T1000 (cell line): ENCODE data around the gene MRTFA.

ENCODE experiments used
- DNase-seq: peaks from one replicate; lab custom pipeline; 2025; ENCODE audit warnings: mixed read lengths; lab: John Stamatoyannopoulos, UW

The MRTFA gene

GRCh38 chr22:40426594-40427333 is 209.8 kb downstream of the MRTFA start:
- no peak for DNase-seq

GRCh38 chr22:40425082-40425481 is 211.4 kb downstream of the MRTFA start:
- no peak for DNase-seq

- no peak for DNase-seq
These were observed 212.5 kb downstream of the MRTFA start for GRCh38 chr22:40423882-40424640.

- no peak for DNase-seq
These were observed 213.2 kb downstream of the MRTFA start for GRCh38 chr22:40423310-40423688.

- no peak for DNase-seq
These were observed 213.8 kb downstream of the MRTFA start for GRCh38 chr22:40422558-40423309.

- no peak for DNase-seq
These were observed 214.6 kb downstream of the MRTFA start for GRCh38 chr22:40421941-40422340.

- DNase-seq, result no peak
These were observed 215.5 kb downstream of the MRTFA start for GRCh38 chr22:40421082-40421350.

- DNase-seq, result no peak
These were observed 216.0 kb downstream of the MRTFA start for GRCh38 chr22:40420341-40421081.

GRCh38 chr22:40419718-40420117 is 216.8 kb downstream of the MRTFA start:
- no peak for DNase-seq

GRCh38 chr22:40418366-40419201 is 217.9 kb downstream of the MRTFA start:
- no peak for DNase-seq

- DNase-seq, result no peak
These were observed 218.6 kb downstream of the MRTFA start for GRCh38 chr22:40417881-40418280.

GRCh38 chr22:40417041-40417440 is 219.5 kb downstream of the MRTFA start:
- no peak for DNase-seq

- no peak for DNase-seq
These were observed 219.9 kb downstream of the MRTFA start for GRCh38 chr22:40416636-40417035.

- DNase-seq, result no peak
These were observed 220.3 kb downstream of the MRTFA start for GRCh38 chr22:40416267-40416570.

- DNase-seq, result no peak
These were observed 220.8 kb downstream of the MRTFA start for GRCh38 chr22:40415531-40416266.

GRCh38 chr22:40414838-40415505 is 221.5 kb downstream of the MRTFA start:
- DNase-seq, result no peak

GRCh38 chr22:40414311-40414710 is 222.2 kb downstream of the MRTFA start:
- DNase-seq, result no peak

- no peak for DNase-seq
These were observed 222.6 kb downstream of the MRTFA start for GRCh38 chr22:40413873-40414272.

GRCh38 chr22:40412441-40412840 is 224.1 kb downstream of the MRTFA start:
- DNase-seq, result no peak

GRCh38 chr22:40411506-40411861 is 225.0 kb downstream of the MRTFA start:
- DNase-seq, result no peak
